Parathyroid adenoma (tissue), 2 donors: ENCODE data around the gene PIGU.
"Not testable (repeated sequence)": the region's sequence is repeated elsewhere in the genome, so short reads cannot be mapped to it uniquely, and the experiment has no call there.

Experiments
- H2AFZ ChIP-seq: fragments of 300-600 bp; sonication (generic); one replicate; pipeline ENCODE4 v1.7.0; 2017; ENCODE audit warnings: antibody characterized with exemption, mild to moderate bottlenecking
- H3K27ac ChIP-seq: fragments of 300-600 bp; sonication (generic); one replicate; pipeline ENCODE4 v1.7.0; 2017
- H3K27me3 ChIP-seq: fragments of 300-600 bp; sonication (generic); one replicate; pipeline ENCODE4 v1.7.0; 2017; ENCODE audit warnings: low read length; ENCODE audit not compliant: control insufficient read depth, insufficient read depth
- H3K36me3 ChIP-seq: fragments of 300-600 bp; sonication (generic); one replicate; pipeline ENCODE4 v1.7.0; 2017; ENCODE audit warnings: low read length; ENCODE audit not compliant: control insufficient read depth, insufficient read depth
- H3K4me1 ChIP-seq: fragments of 300-600 bp; sonication (generic); one replicate; pipeline ENCODE4 v1.7.0; 2017; ENCODE audit warnings: control low read depth
- H3K4me2 ChIP-seq: fragments of 300-600 bp; sonication (generic); one replicate; pipeline ENCODE4 v1.7.0; 2017; ENCODE audit warnings: low read length
- H3K4me3 ChIP-seq: fragments of 300-600 bp; sonication (generic); one replicate; pipeline ENCODE4 v1.7.0; 2017; ENCODE audit warnings: low read depth, low read length
- H3K79me2 ChIP-seq: fragments of 300-600 bp; sonication (generic); one replicate; pipeline ENCODE4 v1.7.0; 2017; ENCODE audit warnings: control low read depth
- H3K9ac ChIP-seq: fragments of 300-600 bp; sonication (generic); one replicate; pipeline ENCODE4 v1.7.0; 2017; ENCODE audit warnings: mild to moderate bottlenecking
- H3K9me3 ChIP-seq: fragments of 300-600 bp; sonication (generic); one replicate; pipeline ENCODE4 v1.7.0; 2017; ENCODE audit warnings: low read length; ENCODE audit not compliant: control insufficient read depth
- CTCF ChIP-seq: fragments of 300-600 bp; sonication (generic); IDR thresholded peaks from one replicate; pipeline ENCODE4 v1.7.0; 2017; ENCODE audit warnings: antibody characterized with exemption, mild to moderate bottlenecking
- donor health status: primary hyperparathyroidism.

PIGU gene

GRCh38 chr20:34615477-34615876, 61.4 kb downstream of the PIGU start:
- no peak overlapping the region for H3K9ac ChIP-seq
- no peaks in the 10 kb centered on the region for H3K27me3 ChIP-seq
- no peaks in the 10 kb centered on the region for H3K4me1 ChIP-seq
- no peaks in the 10 kb centered on the region for H3K9me3 ChIP-seq
- no peaks in the 10 kb centered on the region for H3K79me2 ChIP-seq
- no peak overlapping the region for H2AFZ ChIP-seq
- H3K4me3 ChIP-seq: no peak overlapping the region
- H3K4me2 ChIP-seq: no peak overlapping the region
- no peaks in the 10 kb centered on the region for H3K36me3 ChIP-seq
- TF ChIP-seq CTCF: no peak
- no peak overlapping the region for H3K27ac ChIP-seq

- H3K4me3 ChIP-seq, H3K4me2 ChIP-seq, H3K9me3 ChIP-seq, H3K36me3 ChIP-seq, H3K9ac ChIP-seq, H3K4me1 ChIP-seq, H2AFZ ChIP-seq, H3K79me2 ChIP-seq, H3K27me3 ChIP-seq, H3K27ac ChIP-seq: not testable (repeated sequence)
Measured at GRCh38 chr20:34611976-34612375, 64.9 kb downstream of the PIGU start.

DNA sequence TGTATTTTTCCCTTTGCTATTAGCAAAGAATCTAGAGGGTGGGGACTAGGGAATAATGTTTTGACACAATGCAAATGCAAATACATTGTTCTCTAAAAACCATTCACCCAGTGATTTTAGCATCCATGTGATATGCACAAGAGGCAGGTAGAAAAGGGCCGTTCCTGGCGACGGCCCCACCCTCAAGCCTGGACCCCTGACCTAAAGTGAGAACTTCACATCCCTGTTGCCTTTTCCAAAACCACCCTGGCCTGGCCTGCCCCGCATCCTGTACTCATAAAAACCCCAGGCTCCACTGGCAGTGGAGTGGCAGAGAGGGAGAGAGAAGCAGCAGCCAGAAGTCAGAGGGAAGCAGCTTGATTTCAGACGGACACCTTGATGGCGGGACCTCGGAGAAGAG, 69.8 kb downstream of the PIGU start:
- H3K79me2 ChIP-seq: no peaks in the 10 kb centered on the region
- no peak overlapping the region for H2AFZ ChIP-seq
- H3K4me3 ChIP-seq: no peak overlapping the region
- no peaks in the 10 kb centered on the region for H3K9me3 ChIP-seq
- no peaks in the 10 kb centered on the region for H3K36me3 ChIP-seq
- no peak overlapping the region for H3K9ac ChIP-seq
- H3K27me3 ChIP-seq: no peaks in the 10 kb centered on the region
- no peak overlapping the region for H3K27ac ChIP-seq
- no peaks in the 10 kb centered on the region for H3K4me1 ChIP-seq
- H3K4me2 ChIP-seq: no peak overlapping the region
- TF ChIP-seq CTCF: no peak

GRCh38 chr20:34604980-34605788, 71.7 kb downstream of the PIGU start:
- Histone ChIP-seq H3K27me3 (no peaks in the 10 kb centered on the region), H3K4me1 (no peaks in the 10 kb centered on the region), H3K9me3 (no peaks in the 10 kb centered on the region), H3K27ac (no peak overlapping the region), H3K4me3 (no peak overlapping the region), H3K4me2 (no peak overlapping the region), H3K9ac (no peak overlapping the region), H3K79me2 (no peaks in the 10 kb centered on the region), H2AFZ (no peak overlapping the region), H3K36me3 (no peaks in the 10 kb centered on the region)
- TF ChIP-seq CTCF: no peak

- H3K4me2 ChIP-seq: no peak overlapping the region
- no peak overlapping the region for H3K9ac ChIP-seq
- H3K4me3 ChIP-seq: no peak overlapping the region
- no peaks in the 10 kb centered on the region for H3K36me3 ChIP-seq
- H3K4me1 ChIP-seq: no peaks in the 10 kb centered on the region
- TF ChIP-seq CTCF: no peak
- no peak overlapping the region for H3K27ac ChIP-seq
- H2AFZ ChIP-seq: no peak overlapping the region
- H3K9me3 ChIP-seq: no peaks in the 10 kb centered on the region
- H3K79me2 ChIP-seq: no peaks in the 10 kb centered on the region
- H3K27me3 ChIP-seq: no peaks in the 10 kb centered on the region
Measured at GRCh38 chr20:34600892-34601653, 75.8 kb downstream of the PIGU start.
